ENCODE data around the gene SLC25A13. TPM values are rescaled to one million over a fixed set of nuclear protein-coding genes. Genes with fewer than 3 reads are reported as not detected.

Gene SLC25A13
- total and polyA plus RNA-seq, 9 of the 15 experiments (the other 6 are each of a cell fraction or from before 2014, with no cell fraction given) = 21.4 to 80.2 (median 58.7) TPM

- H3K4me3 ChIP-seq = no peak overlapping the region
- in situ Hi-C loops (cut with MboI) = no loop called here
- no peak for TF ChIP-seq ZNF274 (IDR thresholded peaks at IDR 0.05; ENCODE audit: borderline replicate concordance, low read depth, low read length)
- no peak for TF ChIP-seq ZNF24 (IDR thresholded peaks at IDR 0.05)
- TF ChIP-seq GABPA (tag; conservative IDR thresholded peaks at IDR 0.05; ENCODE audit: low read depth) = no peak
- no peak for TF ChIP-seq NR2C2 (CRISPR knock-in tag; IDR thresholded peaks at IDR 0.05)
- TF ChIP-seq NR2C2 (tag; IDR thresholded peaks at IDR 0.05) = no peak
- no peak for TF ChIP-seq RAD51 (IDR thresholded peaks at IDR 0.05; ENCODE audit: borderline replicate concordance, low read depth)
- TF ChIP-seq STAT5A (IDR thresholded peaks at IDR 0.05; ENCODE audit: borderline replicate concordance, low read length) = no peak
- TF ChIP-seq MCM2 (IDR thresholded peaks at IDR 0.05; ENCODE audit: low read depth) = no peak
- TF ChIP-seq FIP1L1 (IDR thresholded peaks at IDR 0.05; ENCODE audit: low read depth, low read length, poor library complexity, severe bottlenecking) = no peak
- no peak for TF ChIP-seq RAD21 (CRISPR knock-in tag; conservative IDR thresholded peaks at IDR 0.05 in 1 of 2, IDR thresholded peaks at IDR 0.05 in 1 of 2)
Observed at GRCh38 chr7:96116173-96116572, 205.7 kb downstream of the SLC25A13 start.

More at GRCh38 chr7:96116173-96116572, 205.7 kb downstream of the SLC25A13 start:
- Histone ChIP-seq H3K27ac (ENCODE audit: extremely low read depth, low read depth, low read length) (no peak overlapping the region), H3K9ac (ENCODE audit: insufficient read depth in 1 of 2, low read depth in 2 of 2, low read length in 2 of 2) (no peak overlapping the region), H3K79me2 (ENCODE audit: control insufficient read depth, insufficient read depth, low read length) (no peaks in the 10 kb centered on the region), H2AFZ (ENCODE audit: low read depth, low read length) (no peak overlapping the region), H3K9me3 (replicated peaks; ENCODE audit: control insufficient read depth, insufficient read depth, low read depth, low read length) (peaks cover 4% of the 10 kb centered on the region), H4K20me1 (replicated peaks; ENCODE audit: control insufficient read depth, insufficient read depth, low read length) (no peaks in the 10 kb centered on the region), H3K9me1 (ENCODE audit: control insufficient read depth, insufficient read depth, low read length) (no peaks in the 10 kb centered on the region), H3K4me1 (replicated peaks in 1 of 2; ENCODE audit: control insufficient read depth in 2 of 2, insufficient read depth in 2 of 2, low read length in 2 of 2) (no peaks in the 10 kb centered on the region), H3K27me3 (ENCODE audit: control insufficient read depth in 2 of 2, insufficient read depth in 2 of 2, low read length in 2 of 2) (no peaks in the 10 kb centered on the region), H3K4me2 (ENCODE audit: insufficient read depth, low read length) (no peak overlapping the region), H3K36me3 (ENCODE audit: control insufficient read depth, insufficient read depth, low read length) (peaks cover 15% of the 10 kb centered on the region; the same call in 1 of the 3 replicates)
- ATAC-seq (no peak), DNase-seq (ENCODE audit: extremely low read depth in 1 of 4, low spot score in 3 of 4) (no peak), FAIRE-seq (no peak)
- no TSS peak for BruUV-seq (replicated peaks)
- CTCF ChIA-PET (ENCODE audit: low intra/inter-chr PET ratio) = no interaction called here
- WGBS (ENCODE audit: insufficient coverage, low coverage, missing lambda C conversion rate) = 12% methylated on average over 7 of the region's 7 CpGs
- intact Hi-C loops (cut with micrococcal nuclease) = no loop called here
- POLR2A ChIA-PET = no interaction called here

All from K562 (cell line).